Muscle layer of duodenum (tissue), 2 donors: Measurements from ENCODE around the gene PPP6R3.

Experiments used
- H3K27ac ChIP-seq: one replicate; pipeline ENCODE4 v1.7.0; 2013; ENCODE audit warnings: mild to moderate bottlenecking, low read length
- H3K27me3 ChIP-seq: one replicate; pipeline ENCODE4 v1.7.0; 2013; ENCODE audit warnings: low read depth, mild to moderate bottlenecking, control low read depth, low read length
- H3K36me3 ChIP-seq, 2 donors: one replicate each; pipeline ENCODE4 v1.7.0; 2013; ENCODE audit warnings: low read length in 2 of 2, control low read depth in 1 of 2, mild to moderate bottlenecking in 1 of 2; ENCODE audit not compliant: insufficient read depth in 2 of 2, control insufficient read depth in 1 of 2
- H3K4me1 ChIP-seq, 2 donors: one replicate each; pipeline ENCODE4 v1.7.0; 2013; ENCODE audit warnings: low read length in 2 of 2, mild to moderate bottlenecking in 2 of 2, control low read depth in 1 of 2, moderate library complexity in 1 of 2; ENCODE audit not compliant: insufficient read depth in 2 of 2, control insufficient read depth in 1 of 2
- H3K4me3 ChIP-seq, 2 donors: one replicate each; pipeline ENCODE4 v1.7.0; 2013; ENCODE audit warnings: low read length in 2 of 2, low read depth in 1 of 2, mild to moderate bottlenecking in 1 of 2
- H3K9me3 ChIP-seq, 2 donors: one replicate each; pipeline ENCODE4 v1.7.0; 2013; ENCODE audit warnings: low read length in 2 of 2, control low read depth in 1 of 2, mild to moderate bottlenecking in 1 of 2; ENCODE audit not compliant: control insufficient read depth in 1 of 2
- donor health status: healthy.

PPP6R3 gene, protein sequence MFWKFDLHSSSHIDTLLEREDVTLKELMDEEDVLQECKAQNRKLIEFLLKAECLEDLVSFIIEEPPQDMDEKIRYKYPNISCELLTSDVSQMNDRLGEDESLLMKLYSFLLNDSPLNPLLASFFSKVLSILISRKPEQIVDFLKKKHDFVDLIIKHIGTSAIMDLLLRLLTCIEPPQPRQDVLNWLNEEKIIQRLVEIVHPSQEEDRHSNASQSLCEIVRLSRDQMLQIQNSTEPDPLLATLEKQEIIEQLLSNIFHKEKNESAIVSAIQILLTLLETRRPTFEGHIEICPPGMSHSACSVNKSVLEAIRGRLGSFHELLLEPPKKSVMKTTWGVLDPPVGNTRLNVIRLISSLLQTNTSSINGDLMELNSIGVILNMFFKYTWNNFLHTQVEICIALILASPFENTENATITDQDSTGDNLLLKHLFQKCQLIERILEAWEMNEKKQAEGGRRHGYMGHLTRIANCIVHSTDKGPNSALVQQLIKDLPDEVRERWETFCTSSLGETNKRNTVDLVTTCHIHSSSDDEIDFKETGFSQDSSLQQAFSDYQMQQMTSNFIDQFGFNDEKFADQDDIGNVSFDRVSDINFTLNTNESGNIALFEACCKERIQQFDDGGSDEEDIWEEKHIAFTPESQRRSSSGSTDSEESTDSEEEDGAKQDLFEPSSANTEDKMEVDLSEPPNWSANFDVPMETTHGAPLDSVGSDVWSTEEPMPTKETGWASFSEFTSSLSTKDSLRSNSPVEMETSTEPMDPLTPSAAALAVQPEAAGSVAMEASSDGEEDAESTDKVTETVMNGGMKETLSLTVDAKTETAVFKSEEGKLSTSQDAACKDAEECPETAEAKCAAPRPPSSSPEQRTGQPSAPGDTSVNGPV

DNA sequence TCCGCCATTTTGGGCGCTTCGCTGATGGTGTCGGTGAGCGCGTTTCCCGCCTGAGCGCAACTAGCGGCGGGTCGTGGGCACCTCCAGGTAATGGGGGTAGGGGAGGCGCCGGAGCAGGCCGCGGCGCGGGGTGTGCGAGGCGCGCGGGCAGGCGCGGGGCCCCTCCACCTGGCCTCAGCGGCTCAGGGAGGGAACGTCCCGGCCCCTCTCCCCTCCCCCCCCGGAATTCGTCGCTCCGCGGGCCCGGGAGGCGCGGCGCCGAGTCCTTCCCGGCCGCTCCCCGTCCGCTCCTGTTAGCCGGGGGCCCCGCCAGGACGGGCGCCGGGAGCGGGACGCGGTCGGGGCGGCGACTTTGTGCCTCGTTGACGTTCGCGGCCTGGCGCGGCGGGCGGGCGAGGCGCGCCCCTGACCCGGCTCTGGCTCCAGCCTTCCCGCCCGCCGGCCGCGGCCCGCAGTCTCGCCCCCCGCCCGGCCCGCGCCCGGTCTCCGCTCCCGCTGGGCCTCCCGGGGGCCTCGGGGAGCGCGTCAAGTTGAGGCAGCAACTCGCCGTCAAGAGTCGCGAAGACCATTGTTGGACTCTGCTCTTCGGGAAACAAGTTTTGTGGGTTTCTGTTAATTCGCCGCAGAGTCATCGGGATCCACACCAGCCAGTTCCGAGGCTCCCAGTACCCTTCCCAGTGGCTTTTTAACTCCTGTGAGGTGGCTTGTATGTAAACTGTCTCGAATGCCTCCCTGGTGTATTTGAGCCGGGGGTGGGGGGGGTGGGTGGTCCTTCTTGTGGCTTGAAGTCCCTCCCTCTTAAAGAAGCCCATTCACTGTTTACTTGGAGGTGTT, at the start of gene PPP6R3:
TSS of gene PPP6R3 (plus strand) at position 12 of the 834 bp plus-strand sequence. CDS start 76,913 bp downstream, outside the sequence.
- Histone ChIP-seq H3K27me3 (no peaks in the 10 kb centered on the region), H3K27ac (peak within 1 kb of the TSS; percentile 79), H3K9me3 (no peaks in the 10 kb centered on the region), H3K36me3 (no peaks in the 10 kb centered on the region), H3K4me3 (peak within 1 kb of the TSS; percentile 73 to 85), H3K4me1 (peaks cover 0 to 44% of the 10 kb centered on the region in 2 donors)

DNA sequence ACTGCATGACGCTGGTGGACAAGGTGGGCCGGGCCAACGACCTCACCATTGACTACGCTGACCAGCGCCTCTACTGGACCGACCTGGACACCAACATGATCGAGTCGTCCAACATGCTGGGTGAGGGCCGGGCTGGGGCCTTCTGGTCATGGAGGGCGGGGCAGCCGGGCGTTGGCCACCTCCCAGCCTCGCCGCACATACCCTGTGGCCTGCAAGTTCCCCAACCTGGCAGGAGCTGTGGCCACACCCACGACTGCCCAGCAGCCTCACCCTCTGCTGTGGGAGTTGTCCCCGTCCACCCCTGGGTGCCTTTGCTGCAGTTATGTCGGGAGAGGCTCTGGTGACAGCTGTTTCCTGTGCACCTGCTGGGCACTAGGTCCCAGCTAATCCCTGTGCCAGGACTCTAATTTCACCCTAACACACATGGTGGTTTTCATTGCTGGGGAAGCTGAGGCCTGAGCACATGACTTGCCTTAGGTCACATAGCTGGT, 49.0 kb upstream of the PPP6R3 start:
- H3K27ac ChIP-seq, result no peak overlapping the region
- peaks cover 39 to 60% of the 10 kb centered on the region in 2 donors for H3K36me3 ChIP-seq
- no peaks in the 10 kb centered on the region for H3K27me3 ChIP-seq
- no peaks in the 10 kb centered on the region for H3K9me3 ChIP-seq
- no peak overlapping the region for H3K4me3 ChIP-seq
- H3K4me1 ChIP-seq, result peaks cover 0 to 9% of the 10 kb centered on the region in 2 donors

DNA sequence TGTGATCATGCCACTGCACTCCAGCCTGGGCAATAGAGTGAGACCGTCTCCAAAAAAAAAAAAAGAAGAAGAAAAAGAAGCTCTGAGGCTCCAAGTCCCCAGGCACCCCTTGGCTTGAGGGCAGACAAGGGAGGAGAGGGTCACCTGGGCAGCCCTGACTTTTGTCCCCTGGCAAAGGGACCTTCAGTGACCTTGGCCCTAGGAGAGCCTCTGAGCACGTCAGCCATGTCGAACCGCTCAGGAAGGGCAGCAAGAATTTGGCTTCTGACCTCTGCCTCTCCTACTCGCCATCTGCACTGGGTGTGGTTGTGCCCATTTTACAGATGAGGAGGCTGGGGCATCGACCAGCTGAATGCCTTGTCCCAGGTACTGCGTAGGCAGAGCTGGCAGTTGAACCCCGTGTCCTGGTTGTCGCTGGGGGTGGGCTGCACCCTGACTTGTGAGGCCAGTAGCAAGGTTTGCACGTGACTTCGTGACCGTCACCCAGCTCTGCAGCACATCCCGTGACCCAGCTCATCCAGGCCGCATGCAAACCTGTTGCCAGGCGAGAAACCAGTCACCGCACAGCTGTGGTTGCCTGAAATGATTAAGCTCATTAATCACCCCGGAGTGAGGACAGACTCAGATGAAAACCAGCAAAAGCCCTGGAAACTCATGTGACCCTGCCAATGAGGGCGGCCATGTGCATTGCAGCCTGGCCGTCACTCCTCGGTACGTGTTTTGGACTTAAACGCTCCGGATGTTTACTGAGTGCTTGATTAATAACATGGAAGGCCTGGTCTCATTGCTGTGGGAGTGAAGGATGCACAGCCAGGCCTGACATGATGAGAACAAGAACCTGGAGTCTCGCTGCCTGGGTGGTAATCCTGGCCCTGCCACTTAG, 47.7 kb upstream of the PPP6R3 start:
- Histone ChIP-seq H3K9me3 (no peaks in the 10 kb centered on the region), H3K27me3 (no peaks in the 10 kb centered on the region), H3K4me3 (no peak overlapping the region), H3K36me3 (peaks cover 41 to 62% of the 10 kb centered on the region in 2 donors), H3K27ac (no peak overlapping the region), H3K4me1 (peaks cover 0 to 9% of the 10 kb centered on the region in 2 donors)

DNA sequence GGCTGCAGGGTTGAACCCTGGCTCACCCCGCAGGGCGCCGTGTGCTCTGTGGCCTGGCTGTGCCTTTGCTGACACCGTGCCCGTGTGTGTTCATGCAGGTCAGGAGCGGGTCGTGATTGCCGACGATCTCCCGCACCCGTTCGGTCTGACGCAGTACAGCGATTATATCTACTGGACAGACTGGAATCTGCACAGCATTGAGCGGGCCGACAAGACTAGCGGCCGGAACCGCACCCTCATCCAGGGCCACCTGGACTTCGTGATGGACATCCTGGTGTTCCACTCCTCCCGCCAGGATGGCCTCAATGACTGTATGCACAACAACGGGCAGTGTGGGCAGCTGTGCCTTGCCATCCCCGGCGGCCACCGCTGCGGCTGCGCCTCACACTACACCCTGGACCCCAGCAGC, 47.0 kb upstream of the PPP6R3 start:
- no peak overlapping the region for H3K4me3 ChIP-seq
- no peaks in the 10 kb centered on the region for H3K9me3 ChIP-seq
- peaks cover 41 to 69% of the 10 kb centered on the region in 2 donors for H3K36me3 ChIP-seq
- no peak overlapping the region for H3K27ac ChIP-seq
- no peaks in the 10 kb centered on the region for H3K27me3 ChIP-seq
- peaks cover 0 to 9% of the 10 kb centered on the region in 2 donors for H3K4me1 ChIP-seq

DNA sequence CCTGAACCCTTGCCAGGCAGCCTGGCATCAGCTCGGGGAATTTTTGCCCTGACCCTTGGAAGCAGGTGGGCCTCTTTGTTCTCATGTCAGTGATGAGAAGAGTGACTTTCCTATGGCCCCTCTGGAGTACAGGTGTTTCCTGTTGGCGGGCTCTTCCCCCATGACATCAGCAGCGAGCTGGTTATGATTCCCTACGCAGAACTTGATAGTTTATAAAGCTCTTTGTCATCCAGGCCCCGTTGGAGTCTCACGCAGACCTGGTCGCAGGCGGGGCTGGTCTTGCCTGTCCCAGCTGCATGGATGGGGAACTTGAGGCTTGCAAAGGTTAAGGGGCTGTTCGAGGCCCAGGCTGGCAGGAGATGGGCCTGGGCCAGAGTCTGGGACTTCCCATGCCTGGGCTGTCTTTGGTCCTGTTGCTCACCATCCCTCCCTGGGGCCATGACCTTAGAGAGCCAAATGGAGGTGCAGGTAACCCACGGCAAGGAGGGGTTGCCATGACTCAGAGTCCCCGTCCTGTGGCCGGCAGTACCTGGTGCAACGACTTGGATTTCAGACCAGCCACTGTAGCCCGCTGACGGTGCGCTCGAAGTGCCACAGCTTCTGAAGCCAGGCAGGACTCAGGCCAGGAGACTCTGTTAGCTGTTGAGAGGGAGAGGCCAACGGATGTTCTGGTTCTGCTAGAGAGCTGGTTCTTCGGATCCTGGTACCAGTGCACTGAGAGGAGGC, 45.9 kb upstream of the PPP6R3 start:
- Histone ChIP-seq H3K4me3 (no peak overlapping the region), H3K4me1 (peaks cover 0 to 9% of the 10 kb centered on the region in 2 donors), H3K36me3 (peaks cover 41 to 71% of the 10 kb centered on the region in 2 donors), H3K27ac (no peak overlapping the region), H3K27me3 (no peaks in the 10 kb centered on the region), H3K9me3 (no peaks in the 10 kb centered on the region)

DNA sequence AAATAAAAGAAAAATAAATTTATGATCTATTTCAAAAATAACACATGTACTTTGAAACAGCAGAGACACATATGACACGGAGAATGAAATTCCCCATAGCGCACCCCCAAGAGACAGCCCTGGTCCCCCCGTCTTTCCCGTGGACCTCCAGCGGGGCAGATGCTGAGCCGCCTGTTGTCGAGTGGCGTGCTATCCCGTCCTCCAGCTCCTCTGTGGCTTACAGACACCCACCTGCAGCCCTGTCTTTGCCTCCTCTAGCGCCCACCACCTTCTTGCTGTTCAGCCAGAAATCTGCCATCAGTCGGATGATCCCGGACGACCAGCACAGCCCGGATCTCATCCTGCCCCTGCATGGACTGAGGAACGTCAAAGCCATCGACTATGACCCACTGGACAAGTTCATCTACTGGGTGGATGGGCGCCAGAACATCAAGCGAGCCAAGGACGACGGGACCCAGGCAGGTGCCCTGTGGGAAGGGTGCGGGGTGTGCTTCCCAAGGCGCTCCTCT, 44.4 kb upstream of the PPP6R3 start:
- no peak overlapping the region for H3K4me3 ChIP-seq
- H3K27ac ChIP-seq, result no peak overlapping the region
- peaks cover 34 to 56% of the 10 kb centered on the region in 2 donors for H3K36me3 ChIP-seq
- H3K4me1 ChIP-seq, result peaks cover 0 to 9% of the 10 kb centered on the region in 2 donors
- no peaks in the 10 kb centered on the region for H3K9me3 ChIP-seq
- no peaks in the 10 kb centered on the region for H3K27me3 ChIP-seq

DNA sequence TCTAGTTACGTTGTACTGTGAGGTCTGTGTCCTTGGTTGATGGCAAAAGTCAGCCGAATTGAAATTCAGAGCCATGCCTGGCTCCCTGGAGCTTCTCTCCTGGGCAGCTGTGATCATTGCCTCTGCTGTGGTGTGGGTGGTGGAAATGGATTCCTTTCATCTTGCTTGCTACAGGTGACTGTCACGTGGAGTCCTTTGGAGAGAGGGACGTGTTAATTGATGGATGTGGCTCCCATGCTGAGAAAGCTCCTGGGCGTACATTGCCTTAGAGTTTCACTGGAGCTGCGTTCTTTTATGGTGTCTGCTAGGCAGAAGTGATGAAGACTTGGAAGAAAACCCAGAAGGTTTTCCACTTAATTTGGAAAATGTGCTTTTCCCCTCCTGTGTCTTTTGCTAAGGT, 41.9 kb upstream of the PPP6R3 start:
- H3K27ac ChIP-seq, result no peak overlapping the region
- no peaks in the 10 kb centered on the region for H3K9me3 ChIP-seq
- H3K36me3 ChIP-seq, result peaks cover 22 to 38% of the 10 kb centered on the region in 2 donors
- H3K4me3 ChIP-seq, result no peak overlapping the region
- no peaks in the 10 kb centered on the region for H3K4me1 ChIP-seq
- H3K27me3 ChIP-seq, result no peaks in the 10 kb centered on the region

DNA sequence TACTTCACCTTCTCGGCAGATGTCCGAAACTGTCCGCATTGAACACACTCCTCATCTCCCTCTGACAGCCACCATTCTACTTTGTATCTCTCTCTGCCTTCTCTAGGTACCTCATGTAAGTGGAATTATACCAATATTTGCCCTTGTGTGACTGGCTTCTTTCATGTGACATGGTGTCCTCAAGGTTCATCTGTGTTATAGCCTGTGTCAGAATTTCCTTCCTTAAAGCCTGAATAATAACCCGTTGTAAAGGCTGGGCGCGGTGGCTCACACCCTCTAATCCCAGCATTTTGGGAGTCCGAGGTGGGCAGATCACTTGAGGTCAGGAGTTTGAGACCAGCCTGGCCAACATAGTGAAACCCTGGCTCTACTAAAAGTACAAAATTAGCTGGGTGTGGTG, 40.4 kb upstream of the PPP6R3 start:
- H3K4me1 ChIP-seq, result no peaks in the 10 kb centered on the region
- H3K27ac ChIP-seq, result no peak overlapping the region
- H3K27me3 ChIP-seq, result no peaks in the 10 kb centered on the region
- peaks cover 11 to 41% of the 10 kb centered on the region in 2 donors for H3K36me3 ChIP-seq
- no peaks in the 10 kb centered on the region for H3K9me3 ChIP-seq
- no peak overlapping the region for H3K4me3 ChIP-seq

DNA sequence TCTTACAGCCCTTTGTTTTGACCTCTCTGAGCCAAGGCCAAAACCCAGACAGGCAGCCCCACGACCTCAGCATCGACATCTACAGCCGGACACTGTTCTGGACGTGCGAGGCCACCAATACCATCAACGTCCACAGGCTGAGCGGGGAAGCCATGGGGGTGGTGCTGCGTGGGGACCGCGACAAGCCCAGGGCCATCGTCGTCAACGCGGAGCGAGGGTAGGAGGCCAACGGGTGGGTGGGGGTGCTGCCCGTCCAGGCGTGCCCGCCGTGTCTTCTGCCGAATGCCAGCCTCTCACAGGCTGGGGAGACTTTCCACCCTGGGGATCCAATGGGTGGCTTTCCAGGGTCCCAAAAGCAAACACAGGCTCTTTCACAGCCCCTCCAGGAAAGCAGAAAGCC, 37.1 kb upstream of the PPP6R3 start:
- no peaks in the 10 kb centered on the region for H3K4me1 ChIP-seq
- H3K4me3 ChIP-seq, result no peak overlapping the region
- H3K36me3 ChIP-seq, result peaks cover 5 to 45% of the 10 kb centered on the region in 2 donors
- no peak overlapping the region for H3K27ac ChIP-seq
- no peaks in the 10 kb centered on the region for H3K27me3 ChIP-seq
- H3K9me3 ChIP-seq, result no peaks in the 10 kb centered on the region
